ENCODE results near the gene RBM17.
"Not testable (repeated sequence)": the region's sequence is repeated elsewhere in the genome, so short reads cannot be mapped to it uniquely, and the experiment has no call there.

Gene RBM17

GRCh38 chr10:6052247-6053221 lies 36.3 kb upstream of the RBM17 start:
- H3K27ac Mint-ChIP-seq = peak overlapping the region; percentile 93
- H3K27me3 Mint-ChIP-seq = peaks cover 3% of the 10 kb centered on the region
- peak; percentile 83 for DNase-seq
- H3K4me3 Mint-ChIP-seq = peak overlapping the region; percentile 86
- ATAC-seq = peak; percentile 58
- peaks cover 82% of the 10 kb centered on the region for H3K36me3 Mint-ChIP-seq (ENCODE audit: low read depth)
- H3K4me1 Mint-ChIP-seq = peaks cover 92% of the 10 kb centered on the region
- no peaks in the 10 kb centered on the region for H3K9me3 Mint-ChIP-seq

GRCh38 chr10:6053303-6053702 lies 35.5 kb upstream of the RBM17 start:
- Mint-ChIP-seq H3K9me3 (no peaks in the 10 kb centered on the region), H3K4me3 (peak overlapping the region; percentile 86), H3K4me1 (peaks cover 94% of the 10 kb centered on the region), H3K36me3 (ENCODE audit: low read depth) (peaks cover 84% of the 10 kb centered on the region), H3K27me3 (peaks cover 3% of the 10 kb centered on the region), H3K27ac (peak overlapping the region; percentile 93)
- ATAC-seq (no peak), DNase-seq (no peak)

- Mint-ChIP-seq H3K4me3 (peak overlapping the region; percentile 86), H3K9me3 (no peaks in the 10 kb centered on the region), H3K4me1 (peaks cover 92% of the 10 kb centered on the region), H3K27me3 (peaks cover 3% of the 10 kb centered on the region), H3K36me3 (ENCODE audit: low read depth) (peaks cover 84% of the 10 kb centered on the region), H3K27ac (peak overlapping the region; percentile 93)
- ATAC-seq = no peak
- no peak for DNase-seq
Observed at GRCh38 chr10:6053816-6054631, 34.8 kb upstream of the RBM17 start.

GRCh38 chr10:6054884-6055283 lies 34.0 kb upstream of the RBM17 start:
- peak overlapping the region; percentile 86 for H3K4me3 Mint-ChIP-seq
- peaks cover 3% of the 10 kb centered on the region for H3K27me3 Mint-ChIP-seq
- H3K36me3 Mint-ChIP-seq (ENCODE audit: low read depth) = peaks cover 84% of the 10 kb centered on the region
- DNase-seq (no peak), ATAC-seq (no peak)
- H3K4me1 Mint-ChIP-seq = peaks cover 89% of the 10 kb centered on the region
- peak overlapping the region; percentile 93 for H3K27ac Mint-ChIP-seq
- no peaks in the 10 kb centered on the region for H3K9me3 Mint-ChIP-seq

- Mint-ChIP-seq H3K36me3 (ENCODE audit: low read depth) (peaks cover 84% of the 10 kb centered on the region), H3K27ac (peak overlapping the region; percentile 99), H3K4me3 (peak overlapping the region; percentile 97), H3K27me3 (peaks cover 3% of the 10 kb centered on the region), H3K9me3 (no peaks in the 10 kb centered on the region), H3K4me1 (peaks cover 79% of the 10 kb centered on the region)
- DNase-seq = no peak
- ATAC-seq = no peak
Observed at GRCh38 chr10:6055929-6056328, 32.9 kb upstream of the RBM17 start.

- Mint-ChIP-seq H3K4me1 (peaks cover 72% of the 10 kb centered on the region), H3K27ac (peak overlapping the region; percentile 99), H3K4me3 (peak overlapping the region; percentile 97), H3K9me3 (no peaks in the 10 kb centered on the region), H3K27me3 (no peaks in the 10 kb centered on the region), H3K36me3 (ENCODE audit: low read depth) (peaks cover 88% of the 10 kb centered on the region)
- DNase-seq (peak; percentile 15), ATAC-seq (no peak)
Observed at GRCh38 chr10:6056411-6057135, 32.3 kb upstream of the RBM17 start.

GRCh38 chr10:6058682-6059475 lies 30.0 kb upstream of the RBM17 start:
- Mint-ChIP-seq H3K4me1 (peaks cover 62% of the 10 kb centered on the region), H3K36me3 (ENCODE audit: low read depth) (peaks cover 79% of the 10 kb centered on the region), H3K27ac (peak overlapping the region; percentile 99), H3K4me3 (peak overlapping the region; percentile 97), H3K9me3 (no peaks in the 10 kb centered on the region), H3K27me3 (no peaks in the 10 kb centered on the region)
- DNase-seq = peak; percentile 29
- peak; percentile 34 for ATAC-seq

GRCh38 chr10:6059506-6059905 lies 29.3 kb upstream of the RBM17 start:
- peaks cover 62% of the 10 kb centered on the region for H3K4me1 Mint-ChIP-seq
- no peaks in the 10 kb centered on the region for H3K9me3 Mint-ChIP-seq
- H3K27ac Mint-ChIP-seq = peak overlapping the region; percentile 99
- ATAC-seq (no peak), DNase-seq (peak; percentile 4)
- H3K4me3 Mint-ChIP-seq = peak overlapping the region; percentile 97
- H3K36me3 Mint-ChIP-seq (ENCODE audit: low read depth) = peaks cover 73% of the 10 kb centered on the region
- H3K27me3 Mint-ChIP-seq = no peaks in the 10 kb centered on the region

- Mint-ChIP-seq H3K4me1 (peaks cover 67% of the 10 kb centered on the region), H3K9me3 (no peaks in the 10 kb centered on the region), H3K27me3 (no peaks in the 10 kb centered on the region), H3K27ac (peak overlapping the region; percentile 99), H3K4me3 (peak overlapping the region; percentile 97), H3K36me3 (ENCODE audit: low read depth) (peaks cover 63% of the 10 kb centered on the region)
- DNase-seq = peak; percentile 23
- no peak for ATAC-seq
Observed at GRCh38 chr10:6061056-6061455, 27.8 kb upstream of the RBM17 start.

- Mint-ChIP-seq H3K27me3 (peaks cover 1% of the 10 kb centered on the region), H3K36me3 (ENCODE audit: low read depth) (peaks cover 51% of the 10 kb centered on the region), H3K9me3 (no peaks in the 10 kb centered on the region), H3K4me3 (peak within 1 kb of the TSS; percentile 97), H3K27ac (peak within 1 kb of the TSS; percentile 99), H3K4me1 (peaks cover 67% of the 10 kb centered on the region)
- peak; percentile 75 for ATAC-seq
- DNase-seq = peak; percentile 76
Observed at GRCh38 chr10:6062101-6062771, 26.6 kb upstream of the RBM17 start, which contains the start of gene IL2RA. IL2RA (minus strand) TSS chr10:6062367; CDS start chr10:6062151, 216 bp downstream.

GRCh38 chr10:6064119-6064518 lies 24.7 kb upstream of the RBM17 start:
- H3K4me1 Mint-ChIP-seq = peaks cover 69% of the 10 kb centered on the region
- peaks cover 5% of the 10 kb centered on the region for H3K27me3 Mint-ChIP-seq
- DNase-seq (no peak), ATAC-seq (no peak)
- no peak overlapping the region for H3K4me3 Mint-ChIP-seq
- H3K9me3 Mint-ChIP-seq = no peaks in the 10 kb centered on the region
- peaks cover 32% of the 10 kb centered on the region for H3K36me3 Mint-ChIP-seq (ENCODE audit: low read depth)
- no peak overlapping the region for H3K27ac Mint-ChIP-seq

- peaks cover 72% of the 10 kb centered on the region for H3K4me1 Mint-ChIP-seq
- H3K9me3 Mint-ChIP-seq = not testable (repeated sequence)
Observed at GRCh38 chr10:6064726-6065125, 24.1 kb upstream of the RBM17 start.

GRCh38 chr10:6065406-6065805 lies 23.4 kb upstream of the RBM17 start:
- peak overlapping the region; percentile 47 for H3K4me3 Mint-ChIP-seq
- ATAC-seq (no peak), DNase-seq (no peak)
- H3K9me3 Mint-ChIP-seq = no peaks in the 10 kb centered on the region
- H3K4me1 Mint-ChIP-seq = peaks cover 77% of the 10 kb centered on the region
- H3K27ac Mint-ChIP-seq = peak overlapping the region; percentile 99
- H3K36me3 Mint-ChIP-seq (ENCODE audit: low read depth) = peaks cover 20% of the 10 kb centered on the region
- peaks cover 5% of the 10 kb centered on the region for H3K27me3 Mint-ChIP-seq

More at GRCh38 chr10:6064726-6065125, 24.1 kb upstream of the RBM17 start:
- H3K27me3 Mint-ChIP-seq, DNase-seq, ATAC-seq: not testable (repeated sequence)
- Mint-ChIP-seq H3K36me3 (ENCODE audit: low read depth) (peaks cover 26% of the 10 kb centered on the region), H3K27ac (peak overlapping the region; percentile 99), H3K4me3 (peak overlapping the region; percentile 17)
